Measurements from ENCODE around the gene GNAO1.

DNA sequence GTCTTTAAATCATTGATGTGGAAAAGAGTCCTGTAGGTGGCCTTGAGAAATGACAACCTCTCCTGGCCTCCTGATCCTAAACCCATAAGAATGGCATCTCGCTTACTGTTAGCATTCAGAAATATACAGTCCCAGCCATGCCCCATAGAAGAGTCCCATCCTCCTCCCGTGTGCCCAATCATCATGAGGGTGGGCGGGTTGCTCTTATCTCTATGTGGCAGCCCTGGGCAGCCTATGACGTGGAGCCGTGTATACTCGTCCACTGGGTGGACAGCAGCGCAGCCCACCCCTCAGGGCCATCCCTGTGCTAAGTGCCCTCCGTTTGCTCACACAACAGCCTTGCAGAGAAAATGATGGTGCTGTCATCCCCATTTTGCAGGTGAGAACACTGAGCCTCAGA is 128.8 kb downstream of the GNAO1 start:
- TF ChIP-seq, protein P1, sequence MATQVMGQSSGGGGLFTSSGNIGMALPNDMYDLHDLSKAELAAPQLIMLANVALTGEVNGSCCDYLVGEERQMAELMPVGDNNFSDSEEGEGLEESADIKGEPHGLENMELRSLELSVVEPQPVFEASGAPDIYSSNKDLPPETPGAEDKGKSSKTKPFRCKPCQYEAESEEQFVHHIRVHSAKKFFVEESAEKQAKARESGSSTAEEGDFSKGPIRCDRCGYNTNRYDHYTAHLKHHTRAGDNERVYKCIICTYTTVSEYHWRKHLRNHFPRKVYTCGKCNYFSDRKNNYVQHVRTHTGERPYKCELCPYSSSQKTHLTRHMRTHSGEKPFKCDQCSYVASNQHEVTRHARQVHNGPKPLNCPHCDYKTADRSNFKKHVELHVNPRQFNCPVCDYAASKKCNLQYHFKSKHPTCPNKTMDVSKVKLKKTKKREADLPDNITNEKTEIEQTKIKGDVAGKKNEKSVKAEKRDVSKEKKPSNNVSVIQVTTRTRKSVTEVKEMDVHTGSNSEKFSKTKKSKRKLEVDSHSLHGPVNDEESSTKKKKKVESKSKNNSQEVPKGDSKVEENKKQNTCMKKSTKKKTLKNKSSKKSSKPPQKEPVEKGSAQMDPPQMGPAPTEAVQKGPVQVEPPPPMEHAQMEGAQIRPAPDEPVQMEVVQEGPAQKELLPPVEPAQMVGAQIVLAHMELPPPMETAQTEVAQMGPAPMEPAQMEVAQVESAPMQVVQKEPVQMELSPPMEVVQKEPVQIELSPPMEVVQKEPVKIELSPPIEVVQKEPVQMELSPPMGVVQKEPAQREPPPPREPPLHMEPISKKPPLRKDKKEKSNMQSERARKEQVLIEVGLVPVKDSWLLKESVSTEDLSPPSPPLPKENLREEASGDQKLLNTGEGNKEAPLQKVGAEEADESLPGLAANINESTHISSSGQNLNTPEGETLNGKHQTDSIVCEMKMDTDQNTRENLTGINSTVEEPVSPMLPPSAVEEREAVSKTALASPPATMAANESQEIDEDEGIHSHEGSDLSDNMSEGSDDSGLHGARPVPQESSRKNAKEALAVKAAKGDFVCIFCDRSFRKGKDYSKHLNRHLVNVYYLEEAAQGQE (tag by site-specific recombination; IDR thresholded peaks at IDR 0.05): no peak
- TF ChIP-seq CTCF (tag by site-specific recombination; IDR thresholded peaks at IDR 0.05) (no peak), ZNF423 (tag by site-specific recombination; IDR thresholded peaks at IDR 0.05) (no peak), ZNF138 (tag by site-specific recombination; IDR thresholded peaks at IDR 0.05; ENCODE audit: borderline replicate concordance) (no peak), ZFP3 (tag by site-specific recombination; IDR thresholded peaks at IDR 0.05; ENCODE audit: low read depth) (no peak)

Data from HEK293 (cell line).